ENCODE results near the gene SRP9. TPM values are rescaled to one million over a fixed set of nuclear protein-coding genes. Genes with fewer than 3 reads are reported as not detected.

Gene SRP9
- total and polyA plus RNA-seq, 10 of the 15 experiments (the other 5 are each of a cell fraction or from before 2014, with no cell fraction given) = 248 to 1,200 (median 514) TPM

- no peak overlapping the region for H3K4me3 ChIP-seq
Observed at GRCh38 chr1:225767634-225768540, 9.7 kb upstream of the SRP9 start.

More at GRCh38 chr1:225767634-225768540, 9.7 kb upstream of the SRP9 start:
- H3K36me3 ChIP-seq (ENCODE audit: control insufficient read depth in 2 of 2, insufficient read depth in 2 of 2, low read length in 1 of 2) = no peaks in the 10 kb centered on the region
- 46% methylated on average over 17 of the region's 17 CpGs for WGBS (ENCODE audit: insufficient coverage, insufficient replicate concordance, low lambda C conversion rate, missing lambda C conversion rate)
- H3K4me1 ChIP-seq (ENCODE audit: control insufficient read depth, insufficient read depth, low read length) = peaks cover 9% of the 10 kb centered on the region
- intact Hi-C loops (cut with micrococcal nuclease; ENCODE audit: unreplicated experiment) (no loop called here), in situ Hi-C loops (cut with MboI) (no loop called here)
- H3K27ac ChIP-seq (ENCODE audit: control insufficient read depth, insufficient read depth) = no peak overlapping the region
- no peaks in the 10 kb centered on the region for H3K79me2 ChIP-seq (ENCODE audit: control insufficient read depth, insufficient read depth, low read length)
- CTCF ChIA-PET = interaction anchor here (0.6 to 8.4 kb wide), 4 partner anchors 9 to 119 kb away, joined by 3 to 57 read pairs (median 3); partner anchors contain the start of gene SRP9
- no peaks in the 10 kb centered on the region for H4K20me1 ChIP-seq (ENCODE audit: control insufficient read depth, insufficient read depth)
- SMC1A ChIA-PET (ENCODE audit: uncharacterized antibody, unreplicated experiment) = interaction anchor here (0.9 to 1.8 kb wide), 3 partner anchors 11 to 289 kb away, joined by 3 to 4 read pairs (median 3); no protein-coding TSS in a partner anchor
- no peaks in the 10 kb centered on the region for H3K27me3 ChIP-seq (replicated peaks in 1 of 2; ENCODE audit: control insufficient read depth in 2 of 2, insufficient read depth in 2 of 2, low read length in 1 of 2)
- H3K9ac ChIP-seq (ENCODE audit: control insufficient read depth, insufficient read depth, low read length) = no peak overlapping the region
- no peak for FAIRE-seq
- TF ChIP-seq FOXM1 (IDR thresholded peaks at IDR 0.05; ENCODE audit: low read depth, low read length) = no peak
- TF ChIP-seq, protein P1, sequence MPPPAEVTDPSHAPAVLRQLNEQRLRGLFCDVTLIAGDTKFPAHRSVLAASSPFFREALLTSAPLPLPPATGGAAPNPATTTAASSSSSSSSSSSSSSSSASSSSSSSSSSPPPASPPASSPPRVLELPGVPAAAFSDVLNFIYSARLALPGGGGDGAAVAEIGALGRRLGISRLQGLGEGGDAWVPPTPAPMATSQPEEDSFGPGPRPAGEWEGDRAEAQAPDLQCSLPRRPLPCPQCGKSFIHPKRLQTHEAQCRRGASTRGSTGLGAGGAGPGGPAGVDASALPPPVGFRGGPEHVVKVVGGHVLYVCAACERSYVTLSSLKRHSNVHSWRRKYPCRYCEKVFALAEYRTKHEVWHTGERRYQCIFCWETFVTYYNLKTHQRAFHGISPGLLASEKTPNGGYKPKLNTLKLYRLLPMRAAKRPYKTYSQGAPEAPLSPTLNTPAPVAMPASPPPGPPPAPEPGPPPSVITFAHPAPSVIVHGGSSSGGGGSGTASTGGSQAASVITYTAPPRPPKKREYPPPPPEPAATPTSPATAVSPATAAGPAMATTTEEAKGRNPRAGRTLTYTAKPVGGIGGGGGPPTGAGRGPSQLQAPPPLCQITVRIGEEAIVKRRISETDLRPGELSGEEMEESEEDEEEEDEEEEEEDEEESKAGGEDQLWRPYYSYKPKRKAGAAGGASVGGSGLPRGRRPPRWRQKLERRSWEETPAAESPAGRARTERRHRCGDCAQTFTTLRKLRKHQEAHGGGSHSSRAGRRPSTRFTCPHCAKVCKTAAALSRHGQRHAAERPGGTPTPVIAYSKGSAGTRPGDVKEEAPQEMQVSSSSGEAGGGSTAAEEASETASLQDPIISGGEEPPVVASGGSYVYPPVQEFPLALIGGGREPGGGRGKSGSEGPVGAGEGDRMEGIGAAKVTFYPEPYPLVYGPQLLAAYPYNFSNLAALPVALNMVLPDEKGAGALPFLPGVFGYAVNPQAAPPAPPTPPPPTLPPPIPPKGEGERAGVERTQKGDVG (CRISPR knock-in tag; IDR thresholded peaks at IDR 0.05) = no peak
- TF ChIP-seq WRNIP1 (IDR thresholded peaks at IDR 0.05; ENCODE audit: borderline replicate concordance, low read depth, low read length) = no peak
- no peak for TF ChIP-seq SP1 (IDR thresholded peaks at IDR 0.05; ENCODE audit: low read depth, low read length)
- TF ChIP-seq BRCA1 (IDR thresholded peaks at IDR 0.05; ENCODE audit: low read depth, low read length) = no peak
- BruUV-seq (replicated peaks) = no TSS peak
- no peaks in the 10 kb centered on the region for H3K9me3 ChIP-seq (replicated peaks; ENCODE audit: control insufficient read depth, insufficient read depth, low read length)
- H3K4me2 ChIP-seq (ENCODE audit: control insufficient read depth, insufficient read depth) = no peak overlapping the region
- RAD21 ChIA-PET (ENCODE audit: unreplicated experiment) = interaction anchor here (0.6 to 2.9 kb wide), 5 partner anchors 8 to 206 kb away, joined by 3 to 9 read pairs (median 4); partner anchors contain the start of gene SRP9
- ATAC-seq = no peak
- DNase-seq (ENCODE audit: low read depth, low spot score) = no peak
- no peak overlapping the region for H2AFZ ChIP-seq (ENCODE audit: control insufficient read depth, low read depth, low read length)
- POLR2A ChIA-PET = no interaction called here
